ENCODE measurements around the gene ACOT2.
"Not testable (repeated sequence)": the region's sequence is repeated elsewhere in the genome, so short reads cannot be mapped to it uniquely, and the experiment has no call there.

Gene ACOT2

GRCh38 chr14:73549889-73550524 is 19.0 kb upstream of the ACOT2 start:
- H3K27ac ChIP-seq; DNase-seq (ENCODE audit: low spot score); POLR2A ChIA-PET (ENCODE audit: low non-redundant PET); CTCF ChIA-PET: not testable (repeated sequence)

- POLR2A ChIA-PET (ENCODE audit: low non-redundant PET), result no interaction called here
- CTCF ChIA-PET, result no interaction called here
- no peak for DNase-seq (ENCODE audit: low spot score)
- H3K27ac ChIP-seq, result no peak overlapping the region
- TF ChIP-seq, protein P1, sequence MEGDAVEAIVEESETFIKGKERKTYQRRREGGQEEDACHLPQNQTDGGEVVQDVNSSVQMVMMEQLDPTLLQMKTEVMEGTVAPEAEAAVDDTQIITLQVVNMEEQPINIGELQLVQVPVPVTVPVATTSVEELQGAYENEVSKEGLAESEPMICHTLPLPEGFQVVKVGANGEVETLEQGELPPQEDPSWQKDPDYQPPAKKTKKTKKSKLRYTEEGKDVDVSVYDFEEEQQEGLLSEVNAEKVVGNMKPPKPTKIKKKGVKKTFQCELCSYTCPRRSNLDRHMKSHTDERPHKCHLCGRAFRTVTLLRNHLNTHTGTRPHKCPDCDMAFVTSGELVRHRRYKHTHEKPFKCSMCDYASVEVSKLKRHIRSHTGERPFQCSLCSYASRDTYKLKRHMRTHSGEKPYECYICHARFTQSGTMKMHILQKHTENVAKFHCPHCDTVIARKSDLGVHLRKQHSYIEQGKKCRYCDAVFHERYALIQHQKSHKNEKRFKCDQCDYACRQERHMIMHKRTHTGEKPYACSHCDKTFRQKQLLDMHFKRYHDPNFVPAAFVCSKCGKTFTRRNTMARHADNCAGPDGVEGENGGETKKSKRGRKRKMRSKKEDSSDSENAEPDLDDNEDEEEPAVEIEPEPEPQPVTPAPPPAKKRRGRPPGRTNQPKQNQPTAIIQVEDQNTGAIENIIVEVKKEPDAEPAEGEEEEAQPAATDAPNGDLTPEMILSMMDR (conservative IDR thresholded peaks at IDR 0.05; ENCODE audit: low read depth), result no peak
Measured at GRCh38 chr14:73553845-73554244, 15.2 kb upstream of the ACOT2 start.

- CTCF ChIA-PET; DNase-seq (ENCODE audit: low spot score); H3K27ac ChIP-seq; POLR2A ChIA-PET (ENCODE audit: low non-redundant PET): not testable (repeated sequence)
Measured at GRCh38 chr14:73557201-73557600, 11.8 kb upstream of the ACOT2 start.

DNA sequence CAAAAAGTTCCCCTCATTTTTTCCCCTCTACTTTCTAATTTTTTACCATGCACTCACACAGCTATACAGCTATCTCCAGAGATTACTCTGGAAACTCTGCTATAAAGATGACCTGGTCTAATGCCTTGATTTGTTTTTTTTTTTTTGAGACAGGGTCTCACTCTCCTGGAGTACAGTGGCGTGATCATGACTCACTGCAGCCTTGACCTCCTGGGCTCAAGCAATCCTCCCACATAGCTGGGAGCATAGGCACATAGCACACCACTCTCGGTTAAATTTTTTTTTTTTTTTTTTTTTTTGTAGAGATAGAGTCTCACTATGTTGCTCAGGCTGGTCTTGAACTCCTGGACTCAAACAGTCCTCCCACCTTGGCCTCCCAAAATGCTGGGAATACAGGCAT is 10.8 kb upstream of the ACOT2 start:
- POLR2A ChIA-PET (ENCODE audit: low non-redundant PET); H3K27ac ChIP-seq; DNase-seq (ENCODE audit: low spot score); CTCF ChIA-PET: not testable (repeated sequence)

- CTCF ChIA-PET; POLR2A ChIA-PET (ENCODE audit: low non-redundant PET); DNase-seq (ENCODE audit: low spot score); H3K27ac ChIP-seq: not testable (repeated sequence)
Measured at GRCh38 chr14:73562256-73562655, 6.8 kb upstream of the ACOT2 start.

- H3K27ac ChIP-seq; POLR2A ChIA-PET (ENCODE audit: low non-redundant PET); DNase-seq (ENCODE audit: low spot score); CTCF ChIA-PET: not testable (repeated sequence)
Measured at GRCh38 chr14:73562696-73563095, 6.3 kb upstream of the ACOT2 start.

- CTCF ChIA-PET; H3K27ac ChIP-seq; DNase-seq (ENCODE audit: low spot score); POLR2A ChIA-PET (ENCODE audit: low non-redundant PET): not testable (repeated sequence)
Measured at GRCh38 chr14:73566431-73566830, 2.6 kb upstream of the ACOT2 start.

DNA sequence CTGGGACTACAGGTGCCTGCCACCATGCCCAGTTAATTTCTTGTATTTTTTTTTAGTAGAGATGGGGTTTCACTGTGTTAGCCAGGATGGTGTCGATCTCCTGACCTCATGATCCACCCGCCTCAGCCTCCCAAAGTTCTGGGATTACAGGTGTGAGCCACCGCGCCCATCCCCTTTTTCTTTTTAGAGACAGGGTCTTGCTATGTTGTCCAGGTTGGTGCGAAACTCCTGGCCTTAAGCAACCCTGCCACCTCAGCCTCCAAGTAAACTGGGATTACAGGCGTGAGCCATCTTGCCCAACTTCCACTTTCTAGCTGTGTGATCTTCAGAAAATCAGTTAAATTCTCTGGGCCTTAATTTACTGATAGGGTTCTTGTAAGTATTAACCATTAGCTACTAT is 2.1 kb upstream of the ACOT2 start:
- not testable (repeated sequence) for DNase-seq (ENCODE audit: low spot score); H3K27ac ChIP-seq
- POLR2A ChIA-PET (ENCODE audit: low non-redundant PET), result interaction anchor here (0.6 kb wide), 1 partner anchor 58 kb away, joined by 7 read pairs; no protein-coding TSS in a partner anchor
- CTCF ChIA-PET, result interaction anchor here (2.1 kb wide), 1 partner anchor 58 kb away, joined by 7 read pairs; no protein-coding TSS in a partner anchor

DNA sequence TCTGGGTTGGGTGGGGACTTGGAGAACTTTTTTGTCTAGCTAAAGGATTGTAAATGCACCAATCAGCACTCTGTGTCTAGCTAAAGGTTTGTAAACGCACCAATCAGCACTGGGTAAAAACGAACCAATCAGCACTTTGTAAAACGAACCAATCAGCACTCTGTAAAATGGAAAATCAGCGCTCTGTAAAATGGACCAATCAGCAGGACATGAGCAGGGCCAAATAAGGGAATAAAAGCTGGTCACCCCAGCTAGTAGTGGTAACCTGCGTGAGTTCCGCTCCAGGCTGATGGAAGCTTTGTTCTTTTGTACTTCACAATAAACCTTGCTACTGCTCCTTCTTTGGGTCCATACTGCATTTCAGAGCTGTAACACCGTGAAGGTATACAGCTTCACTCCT is 1.7 kb upstream of the ACOT2 start:
- H3K27ac ChIP-seq, result no peak overlapping the region
- no peak for DNase-seq (ENCODE audit: low spot score)
- POLR2A ChIA-PET (ENCODE audit: low non-redundant PET), result interaction anchor here (0.6 kb wide), 1 partner anchor 58 kb away, joined by 7 read pairs; no protein-coding TSS in a partner anchor
- CTCF ChIA-PET, result interaction anchor here (2.1 kb wide), 1 partner anchor 59 kb away, joined by 7 read pairs; no protein-coding TSS in a partner anchor
- TF ChIP-seq, protein P1 (conservative IDR thresholded peaks at IDR 0.05; ENCODE audit: low read depth), result no peak

DNA sequence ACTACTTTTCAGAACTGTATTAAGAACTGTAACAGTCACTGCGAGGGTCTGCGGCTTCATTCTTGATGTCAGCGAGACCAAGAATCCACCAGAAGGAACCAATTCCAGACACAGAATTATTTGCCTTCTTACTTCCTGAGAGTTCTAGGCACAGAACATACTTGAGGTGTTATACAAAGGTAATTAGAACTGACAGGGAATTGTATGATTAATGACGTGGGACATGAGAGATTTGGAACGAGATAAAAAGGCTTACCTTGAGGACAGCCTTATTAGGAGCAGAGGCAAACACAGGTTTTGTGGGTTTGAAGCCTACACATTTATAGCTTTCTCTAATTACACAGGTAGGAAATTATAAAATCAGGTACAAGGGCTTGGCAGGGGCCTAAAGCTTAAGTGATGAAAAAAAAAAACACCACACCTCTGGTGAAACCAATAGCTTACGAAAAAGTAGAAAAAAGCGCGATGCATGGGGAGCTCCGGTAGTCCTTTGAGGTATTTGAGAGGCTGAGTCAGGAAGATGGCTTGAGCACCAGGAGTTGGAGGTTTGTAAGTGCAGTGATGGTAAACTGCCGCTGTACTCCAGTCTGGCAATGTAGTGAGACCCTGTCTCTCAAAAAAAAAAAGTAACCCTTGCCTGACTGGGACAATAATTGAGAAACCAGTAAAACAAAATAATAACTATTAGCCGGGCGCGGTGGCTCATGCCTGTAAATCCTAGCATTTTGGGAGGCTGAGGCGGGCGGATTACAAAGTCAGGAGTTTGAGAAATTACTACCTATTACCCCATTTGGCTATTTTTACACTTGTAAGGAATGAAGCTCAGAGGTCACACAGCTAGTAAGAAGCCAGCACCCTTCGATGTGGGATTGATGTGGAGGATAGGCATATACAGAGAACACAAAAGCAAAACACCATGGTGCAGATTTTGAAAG is 795 bp upstream of the ACOT2 start:
- H3K27ac ChIP-seq, result peak overlapping the region; percentile 90
- CTCF ChIA-PET, result interaction anchor here (0.6 to 2.1 kb wide), 4 partner anchors 60 to 274 kb away, joined by 3 to 7 read pairs (median 3); no protein-coding TSS in a partner anchor
- no peak for DNase-seq (ENCODE audit: low spot score)
- TF ChIP-seq, protein P1 (conservative IDR thresholded peaks at IDR 0.05; ENCODE audit: low read depth), result no peak
- POLR2A ChIA-PET (ENCODE audit: low non-redundant PET), result interaction anchor here (0.7 kb wide), 1 partner anchor 77 kb away, joined by 3 read pairs; no protein-coding TSS in a partner anchor

DNA sequence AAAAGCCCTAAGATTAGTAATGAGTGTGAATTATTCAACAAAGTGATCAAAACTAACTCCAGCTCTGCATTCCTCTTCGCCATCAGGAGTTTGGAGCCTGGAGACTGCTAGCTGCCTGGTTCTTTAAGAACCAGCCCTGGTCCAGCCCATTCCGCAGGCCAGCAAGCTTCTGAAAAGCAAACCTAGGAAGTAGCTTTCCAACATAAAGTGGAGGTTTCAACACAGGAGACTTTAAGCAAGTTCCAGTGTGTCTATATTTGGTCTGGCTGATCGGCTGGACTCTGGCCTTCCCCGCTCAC is 178 bp upstream of the ACOT2 start:
- peak overlapping the region; percentile 90 for H3K27ac ChIP-seq
- POLR2A ChIA-PET (ENCODE audit: low non-redundant PET), result interaction anchor here (0.7 to 0.9 kb wide), 3 partner anchors 44 to 431 kb away, joined by 3 read pairs; no protein-coding TSS in a partner anchor
- not testable (repeated sequence) for DNase-seq (ENCODE audit: low spot score)
- CTCF ChIA-PET, result interaction anchor here (0.6 to 2.1 kb wide), 3 partner anchors 60 to 208 kb away, joined by 3 to 7 read pairs (median 3); no protein-coding TSS in a partner anchor
